ENCODE measurements around the gene USP17L10.
"Not testable (repeated sequence)": the region's sequence is repeated elsewhere in the genome, so short reads cannot be mapped to it uniquely, and the experiment has no call there.

USP17L10 gene

DNA sequence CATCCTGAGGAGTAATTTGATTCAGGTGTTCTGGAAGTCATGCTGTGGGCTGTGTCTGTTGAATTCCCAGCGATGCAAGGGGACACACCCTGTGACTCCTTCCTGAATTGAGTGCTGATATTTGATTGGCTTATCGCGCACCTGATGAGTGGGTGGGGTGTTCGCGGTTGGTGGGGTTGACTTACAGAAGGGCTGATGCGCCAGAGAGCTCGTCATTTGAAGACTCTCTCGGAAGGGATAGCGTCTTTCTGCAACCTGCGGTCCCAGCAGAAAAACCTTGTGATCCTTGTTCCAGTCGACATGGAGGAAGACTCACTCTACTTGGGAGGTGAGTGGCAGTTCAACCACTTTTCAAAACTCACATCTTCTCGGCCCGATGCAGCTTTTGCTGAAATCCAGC, 42.6 kb downstream of the USP17L10 start, which contains the start of gene USP17L19:
Gene USP17L19 (plus strand): TSS at position 301 of the 400 bp plus-strand sequence. CDS start 0 bp downstream, at position 301.
- H3K36me3 ChIP-seq (ENCODE audit: control insufficient read depth in 1 of 2, insufficient read depth in 2 of 2, low read length in 2 of 2); H2AFZ ChIP-seq (ENCODE audit: insufficient read depth, low read length, poor library complexity); H3K9me3 ChIP-seq (ENCODE audit: insufficient read depth, low read depth, low read length); H3K14ac ChIP-seq (ENCODE audit: low read length); H2BK12ac ChIP-seq (ENCODE audit: low read length); H3K4me1 ChIP-seq (ENCODE audit: control insufficient read depth in 1 of 2, insufficient read depth in 2 of 2, low read length in 2 of 2); H3K4me2 ChIP-seq (ENCODE audit: low read length); H3K4ac ChIP-seq (ENCODE audit: low read depth, low read length); H2BK120ac ChIP-seq (ENCODE audit: insufficient read depth, low read length, poor library complexity); H4K91ac ChIP-seq (ENCODE audit: low read depth, low read length); H4K12ac ChIP-seq (ENCODE audit: low read depth, low read length); H3K79me1 ChIP-seq (ENCODE audit: low read length); H3K79me2 ChIP-seq (ENCODE audit: control insufficient read depth, insufficient read depth, low read length, poor library complexity); H3K9ac ChIP-seq (ENCODE audit: low read length); H3K18ac ChIP-seq (ENCODE audit: low read length); H2AK5ac ChIP-seq (ENCODE audit: low read length); H3K4me3 ChIP-seq (ENCODE audit: low read depth, low read length); H4K8ac ChIP-seq (ENCODE audit: low read depth, low read length); H3K27ac ChIP-seq (ENCODE audit: low read depth, low read length); H3K23ac ChIP-seq (ENCODE audit: low read length); DNase-seq; H3K27me3 ChIP-seq (ENCODE audit: insufficient read depth, low read length); H2BK5ac ChIP-seq (ENCODE audit: low read depth, low read length, poor library complexity): not testable (repeated sequence)
- no CpG with 5 or more reads among the region's 13 CpGs for WGBS (ENCODE audit: extremely low coverage, insufficient coverage, insufficient read length)

DNA sequence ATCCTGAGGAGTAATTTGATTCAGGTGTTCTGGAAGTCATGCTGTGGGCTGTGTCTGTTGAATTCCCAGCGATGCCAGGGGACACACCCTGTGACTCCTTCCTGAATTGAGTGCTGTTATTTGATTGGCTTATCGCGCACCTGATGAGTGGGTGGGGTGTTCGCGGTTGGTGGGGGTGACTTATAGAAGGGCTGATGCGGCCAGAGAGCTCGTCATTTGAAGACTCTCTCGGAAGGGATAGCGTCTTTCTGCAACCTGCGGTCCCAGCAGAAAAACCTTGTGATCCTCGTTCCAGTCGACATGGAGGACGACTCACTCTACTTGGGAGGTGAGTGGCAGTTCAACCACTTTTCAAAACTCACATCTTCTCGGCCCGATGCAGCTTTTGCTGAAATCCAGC, 47.4 kb downstream of the USP17L10 start, which contains the start of gene USP17L20:
Gene USP17L20 (plus strand): TSS at position 301 of the 400 bp plus-strand sequence. CDS start 0 bp downstream, at position 301.
- H2AK5ac ChIP-seq (ENCODE audit: low read length); H2BK120ac ChIP-seq (ENCODE audit: insufficient read depth, low read length, poor library complexity); H2BK5ac ChIP-seq (ENCODE audit: low read depth, low read length, poor library complexity); H3K9ac ChIP-seq (ENCODE audit: low read length); H2AFZ ChIP-seq (ENCODE audit: insufficient read depth, low read length, poor library complexity); H3K79me2 ChIP-seq (ENCODE audit: control insufficient read depth, insufficient read depth, low read length, poor library complexity); H3K18ac ChIP-seq (ENCODE audit: low read length); H3K4me1 ChIP-seq (ENCODE audit: control insufficient read depth in 1 of 2, insufficient read depth in 2 of 2, low read length in 2 of 2); H4K8ac ChIP-seq (ENCODE audit: low read depth, low read length); H3K79me1 ChIP-seq (ENCODE audit: low read length); H3K9me3 ChIP-seq (ENCODE audit: insufficient read depth, low read depth, low read length); H3K4me3 ChIP-seq (ENCODE audit: low read depth, low read length); H2BK12ac ChIP-seq (ENCODE audit: low read length); H3K4ac ChIP-seq (ENCODE audit: low read depth, low read length); H3K23ac ChIP-seq (ENCODE audit: low read length); H3K27ac ChIP-seq (ENCODE audit: low read depth, low read length); H3K27me3 ChIP-seq (ENCODE audit: insufficient read depth, low read length); H3K4me2 ChIP-seq (ENCODE audit: low read length); H3K14ac ChIP-seq (ENCODE audit: low read length); H4K91ac ChIP-seq (ENCODE audit: low read depth, low read length); H3K36me3 ChIP-seq (ENCODE audit: control insufficient read depth in 1 of 2, insufficient read depth in 2 of 2, low read length in 2 of 2); DNase-seq; H4K12ac ChIP-seq (ENCODE audit: low read depth, low read length): not testable (repeated sequence)
- no CpG with 5 or more reads among the region's 15 CpGs for WGBS (ENCODE audit: extremely low coverage, insufficient coverage, insufficient read length)
